ENCODE results near the gene MICU1. TPM values are rescaled to one million over a fixed set of nuclear protein-coding genes. Genes with fewer than 3 reads are reported as not detected.
A peak's percentile ranks its signal among the peaks of the same experiment; 100 is the strongest.

MICU1 gene
- total RNA-seq, 4 donors from 2014 or later: 21.9 to 36.2 (median 31.7) TPM

DNA sequence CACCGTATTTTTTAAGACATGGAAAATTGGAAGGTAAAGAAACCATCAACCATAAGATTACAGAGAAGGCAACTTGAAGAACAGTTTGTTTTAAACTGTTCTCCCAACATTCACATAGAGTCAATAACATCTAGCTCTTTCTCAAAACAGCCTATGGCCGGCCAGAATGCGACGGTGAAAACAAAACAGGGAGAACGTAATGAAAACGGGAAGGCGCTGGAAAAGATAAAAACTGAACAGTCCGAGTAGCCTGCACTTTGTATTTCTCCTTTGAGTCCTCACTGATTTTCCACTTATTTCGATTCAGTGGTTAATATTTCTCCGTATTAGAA lies 637 bp downstream of the MICU1 start:
- no peak for TF ChIP-seq CTCF (IDR thresholded peaks at IDR 0.05)
- ATAC-seq (ENCODE audit: low FRiP score) (peak; percentile 4), DNase-seq (ENCODE audit: low spot score) (no peak)

DNA sequence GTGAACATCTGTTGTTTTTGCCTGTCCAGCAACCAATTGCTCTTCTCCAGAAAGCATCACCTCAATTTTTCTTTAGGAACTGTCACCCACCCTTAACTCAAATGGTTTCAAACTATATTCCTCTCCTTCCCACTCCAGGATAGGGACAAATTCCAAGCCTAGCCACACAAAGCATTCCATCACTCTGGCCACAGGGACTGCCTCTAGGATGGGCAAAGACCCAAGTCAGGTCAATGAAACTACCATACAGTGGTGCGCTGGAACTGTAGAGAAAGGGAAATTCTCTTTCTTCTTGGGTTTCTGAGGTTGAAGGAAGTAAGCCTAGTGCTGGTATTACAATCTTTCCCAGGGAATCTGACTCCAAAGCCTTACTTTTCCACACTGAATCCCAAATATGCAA lies 3.6 kb downstream of the MICU1 start:
- no peak for ATAC-seq (ENCODE audit: low FRiP score)
- no peak for TF ChIP-seq CTCF (IDR thresholded peaks at IDR 0.05)

DNA sequence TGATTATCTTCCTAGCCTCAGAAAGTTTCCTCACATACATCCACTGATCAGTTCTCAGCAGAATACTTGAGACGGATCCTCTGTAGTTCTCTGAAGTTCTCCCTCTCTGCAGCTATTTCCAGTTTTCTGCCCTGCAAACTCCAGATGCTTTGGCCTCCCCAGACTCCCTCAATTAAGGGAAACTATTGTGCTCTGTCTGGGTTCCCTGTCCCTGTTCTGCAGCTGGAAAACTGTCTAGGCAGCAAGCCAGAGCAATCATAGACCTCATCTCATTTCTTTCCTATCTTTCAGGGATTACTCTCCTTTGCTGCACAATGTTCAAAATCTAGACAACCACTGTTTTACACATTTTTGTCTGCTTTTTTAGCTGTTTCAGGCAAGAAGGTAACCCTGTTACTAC lies 9.2 kb downstream of the MICU1 start:
- no peak for DNase-seq (ENCODE audit: low spot score)

More for the DNA sequence above, 3.6 kb downstream of the MICU1 start:
- no peak for DNase-seq (ENCODE audit: low spot score)

GRCh38 chr10:72615970-72616369 lies 9.9 kb downstream of the MICU1 start:
- ATAC-seq (ENCODE audit: low FRiP score) (no peak), DNase-seq (ENCODE audit: low spot score) (no peak)
- no peak for TF ChIP-seq CTCF (IDR thresholded peaks at IDR 0.05)

More for the DNA sequence above, 9.2 kb downstream of the MICU1 start:
- ATAC-seq (ENCODE audit: low FRiP score): no peak
- TF ChIP-seq CTCF (IDR thresholded peaks at IDR 0.05): no peak

- no peak for TF ChIP-seq CTCF (IDR thresholded peaks at IDR 0.05)
- DNase-seq (ENCODE audit: low spot score) (no peak), ATAC-seq (ENCODE audit: low FRiP score) (no peak)
Measured at GRCh38 chr10:72612203-72612826, 13.6 kb downstream of the MICU1 start.

DNA sequence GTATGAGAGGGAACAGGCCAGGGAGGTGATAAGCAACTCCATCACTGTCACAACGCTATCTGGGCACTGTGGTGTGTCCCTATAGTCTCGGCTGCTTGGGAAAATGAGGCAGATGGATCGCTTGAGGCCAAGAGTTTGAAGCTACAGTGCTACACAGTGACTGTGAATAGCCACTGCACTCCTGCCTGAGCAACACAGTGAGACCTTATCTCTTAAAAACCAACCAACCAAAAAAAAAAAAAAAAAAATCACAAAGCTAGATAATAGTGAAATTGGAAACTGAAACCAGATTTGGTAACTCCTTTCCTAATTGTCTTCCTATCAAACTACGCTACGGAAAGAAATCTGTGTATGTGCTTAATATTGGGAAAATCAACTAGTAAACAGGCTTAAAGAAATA lies 14.1 kb downstream of the MICU1 start:
- ATAC-seq (ENCODE audit: low FRiP score): no peak
- DNase-seq (ENCODE audit: low spot score): no peak
- no peak for TF ChIP-seq CTCF (IDR thresholded peaks at IDR 0.05)

DNA sequence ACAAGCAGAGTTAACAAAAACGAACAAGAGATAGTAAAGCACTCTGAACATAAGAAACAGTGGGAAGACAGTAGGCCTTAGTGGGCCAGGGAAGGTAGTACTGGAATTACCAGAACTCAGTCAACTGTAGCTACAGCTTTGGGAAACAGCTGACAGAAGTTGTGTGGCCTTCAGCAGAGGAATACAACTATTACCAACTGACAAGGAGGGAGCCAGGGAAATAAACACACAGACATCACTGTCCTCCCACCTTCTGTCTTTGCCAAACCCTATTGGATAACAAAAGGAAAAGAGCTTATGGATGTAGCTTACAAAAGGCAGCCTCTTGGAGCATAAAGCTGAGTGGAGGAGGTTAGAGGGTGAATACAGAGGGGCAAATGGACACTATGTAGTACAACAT lies 15.4 kb downstream of the MICU1 start:
- TF ChIP-seq CTCF (IDR thresholded peaks at IDR 0.05): no peak
- DNase-seq (ENCODE audit: low spot score) (no peak), ATAC-seq (ENCODE audit: low FRiP score) (no peak)
